ENCODE data around the gene PIGT. TPM values are rescaled to one million over a fixed set of nuclear protein-coding genes. Genes with fewer than 3 reads are reported as not detected.

The PIGT gene
- total and polyA plus RNA-seq, 2 of the 4 experiments (the other 2 are of a cell fraction): 31.2 to 145 TPM

DNA sequence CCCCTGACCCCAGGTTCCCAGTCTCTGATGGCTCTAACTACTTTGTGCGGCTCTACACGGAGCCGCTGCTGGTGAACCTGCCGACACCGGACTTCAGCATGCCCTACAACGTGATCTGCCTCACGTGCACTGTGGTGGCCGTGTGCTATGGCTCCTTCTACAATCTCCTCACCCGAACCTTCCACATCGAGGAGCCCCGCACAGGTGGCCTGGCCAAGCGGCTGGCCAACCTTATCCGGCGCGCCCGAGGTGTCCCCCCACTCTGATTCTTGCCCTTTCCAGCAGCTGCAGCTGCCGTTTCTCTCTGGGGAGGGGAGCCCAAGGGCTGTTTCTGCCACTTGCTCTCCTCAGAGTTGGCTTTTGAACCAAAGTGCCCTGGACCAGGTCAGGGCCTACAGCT lies 9.6 kb downstream of the PIGT start:
- H4K8ac ChIP-seq (ENCODE audit: low read depth in 2 of 2, low read length in 2 of 2): no peak overlapping the region
- no peak overlapping the region for H2AK5ac ChIP-seq (ENCODE audit: low read depth, low read length)
- BruUV-seq (replicated peaks): no TSS peak
- H3K27ac ChIP-seq (ENCODE audit: insufficient read depth, low read length): no peak overlapping the region
- H3K9me3 ChIP-seq (ENCODE audit: control insufficient read depth, insufficient read depth, low read length): no peaks in the 10 kb centered on the region
- WGBS, 2 experiments (ENCODE audit: extremely low coverage in 2 of 2, insufficient read length in 1 of 2): 96% methylated on average over 7 of the region's 17 CpGs; no CpG with 5 or more reads in 1 of the 2 experiments
- no peaks in the 10 kb centered on the region for H3K4me1 ChIP-seq (ENCODE audit: control insufficient read depth, insufficient read depth, low read length)
- no peak overlapping the region for H3K23ac ChIP-seq (ENCODE audit: low read depth, low read length)
- no peak overlapping the region for H3K4me2 ChIP-seq (ENCODE audit: low read depth, low read length)
- no peak overlapping the region for H3K56ac ChIP-seq (ENCODE audit: extremely low read depth, insufficient read depth, low read length)
- ATAC-seq (ENCODE audit: low read depth): no peak
- no peak overlapping the region for H2AK9ac ChIP-seq (replicated peaks; ENCODE audit: low read depth, low read length, poor library complexity)
- H2BK5ac ChIP-seq (ENCODE audit: low read depth, low read length, poor library complexity, severe bottlenecking): no peak overlapping the region
- in situ Hi-C loops (cut with MboI; ENCODE audit: low sequenced_read_pairs): no loop called here
- H3K14ac ChIP-seq (replicated peaks; ENCODE audit: low read depth, low read length): no peak overlapping the region
- H3K9me1 ChIP-seq (ENCODE audit: insufficient read depth, low read length): no peaks in the 10 kb centered on the region; the same call in 1 of the 2 replicates
- H3K79me1 ChIP-seq (ENCODE audit: low read depth in 1 of 2, low read length in 2 of 2): no peaks in the 10 kb centered on the region; a peak in 1 of 4 replicates
- ChIA-PET POLR2A (ENCODE audit: unreplicated experiment) (interaction anchor here (0.6 kb wide), 1 partner anchor 19 kb away, joined by 3 read pairs; no protein-coding TSS in a partner anchor), CTCF (no interaction called here)
- no peaks in the 10 kb centered on the region for H3K27me3 ChIP-seq (ENCODE audit: control insufficient read depth, insufficient read depth, low read length)
- dilution Hi-C loops (cut with HindIII; ENCODE audit: low sequenced_read_pairs, unreplicated experiment): no loop called here
- DNase-seq: no peak
- no peak overlapping the region for H2BK20ac ChIP-seq (ENCODE audit: low read depth, low read length)
- H2BK15ac ChIP-seq (ENCODE audit: low read depth, low read length): no peak overlapping the region
- H3K18ac ChIP-seq (ENCODE audit: low read depth, low read length): no peak overlapping the region
- no peak overlapping the region for H2BK120ac ChIP-seq (ENCODE audit: low read depth, low read length)
- H3K36me3 ChIP-seq (ENCODE audit: control insufficient read depth, insufficient read depth, low read length): peaks cover 31% of the 10 kb centered on the region
- H3K9ac ChIP-seq (ENCODE audit: low read depth, low read length): no peak overlapping the region
- TF ChIP-seq POLR2A (IDR thresholded peaks at IDR 0.05; ENCODE audit: low read depth, low read length) (no peak), SMC3 (IDR thresholded peaks at IDR 0.05; ENCODE audit: low read depth, low read length) (no peak), MAFK (IDR thresholded peaks at IDR 0.05; ENCODE audit: low read depth, low read length) (no peak), RAD21 (IDR thresholded peaks at IDR 0.05; ENCODE audit: low read length) (no peak), MXI1 (IDR thresholded peaks at IDR 0.05; ENCODE audit: borderline replicate concordance, low read depth, low read length) (no peak), CEBPB (IDR thresholded peaks at IDR 0.05; ENCODE audit: low read depth, low read length) (no peak), MAZ (IDR thresholded peaks at IDR 0.05; ENCODE audit: borderline replicate concordance, low read depth, low read length) (no peak), RCOR1 (IDR thresholded peaks at IDR 0.05; ENCODE audit: insufficient replicate concordance, low read length) (no peak), FOS (IDR thresholded peaks at IDR 0.05; ENCODE audit: low read depth, low read length) (no peak)
- TF ChIP-seq, protein P1, sequence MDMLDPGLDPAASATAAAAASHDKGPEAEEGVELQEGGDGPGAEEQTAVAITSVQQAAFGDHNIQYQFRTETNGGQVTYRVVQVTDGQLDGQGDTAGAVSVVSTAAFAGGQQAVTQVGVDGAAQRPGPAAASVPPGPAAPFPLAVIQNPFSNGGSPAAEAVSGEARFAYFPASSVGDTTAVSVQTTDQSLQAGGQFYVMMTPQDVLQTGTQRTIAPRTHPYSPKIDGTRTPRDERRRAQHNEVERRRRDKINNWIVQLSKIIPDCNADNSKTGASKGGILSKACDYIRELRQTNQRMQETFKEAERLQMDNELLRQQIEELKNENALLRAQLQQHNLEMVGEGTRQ (IDR thresholded peaks at IDR 0.05; ENCODE audit: low read depth, low read length): no peak
- H4K91ac ChIP-seq (ENCODE audit: insufficient read depth, low read depth, low read length): no peak overlapping the region
- no peaks in the 10 kb centered on the region for H4K20me1 ChIP-seq (ENCODE audit: insufficient read depth, low read length)
- intact Hi-C loops (cut with micrococcal nuclease): no loop called here
- no peak overlapping the region for H2AFZ ChIP-seq (replicated peaks; ENCODE audit: low read length, poor library complexity)
- H4K5ac ChIP-seq (ENCODE audit: low read depth, low read length): no peak overlapping the region
- no peak overlapping the region for H3K4ac ChIP-seq (ENCODE audit: low read depth, low read length)
- H3K4me3 ChIP-seq (ENCODE audit: insufficient read depth, low read depth, low read length): no peak overlapping the region

All from IMR-90 (cell line).